Activated CD8-positive, alpha-beta memory T cell treated with anti-CD3 and anti-CD28 coated beads, Interleukin-2, amount 50 U/mL, for 24 hours (primary cell): ENCODE data around the gene CSTB.

Experiments used
- DNase-seq: peaks from one replicate; pipeline ENCODE4 v3.0.0-alpha.2; 2020; ENCODE audit errors: extremely low read depth

The CSTB gene

DNA sequence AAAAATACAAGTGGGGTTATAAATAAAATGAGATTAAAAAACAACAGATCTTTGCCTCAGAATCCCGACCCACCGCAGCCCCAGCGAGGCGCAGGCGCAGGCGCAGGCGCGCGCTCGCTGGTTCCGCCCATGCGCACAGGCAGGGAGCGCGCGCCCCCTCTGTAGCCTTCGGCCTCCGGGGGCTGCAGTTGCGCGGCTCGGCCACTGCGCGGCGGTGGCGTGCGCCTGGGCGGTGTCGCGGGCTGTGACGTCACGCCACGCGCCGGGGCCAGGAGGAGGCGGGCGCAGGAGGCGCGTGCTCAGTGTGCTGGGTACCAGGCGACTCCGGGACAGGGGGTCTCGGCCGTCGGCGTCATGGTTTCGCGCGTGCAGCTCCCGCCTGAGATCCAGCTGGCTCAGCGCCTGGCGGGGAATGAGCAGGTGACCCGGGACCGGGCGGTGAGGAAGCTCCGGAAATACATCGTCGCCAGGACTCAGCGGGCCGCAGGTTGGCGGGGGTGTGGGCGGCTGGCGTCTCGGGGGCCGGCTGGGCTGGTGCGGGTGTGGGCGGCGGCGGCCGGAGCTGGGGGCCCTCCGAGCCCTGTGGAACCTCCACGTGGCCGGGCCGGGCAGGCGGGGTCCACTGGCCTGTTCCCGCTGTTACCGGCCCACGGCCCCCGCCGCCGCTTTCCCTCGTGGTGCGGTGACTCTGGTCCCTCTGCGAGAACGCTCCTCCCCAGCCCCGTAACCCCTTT is 13.3 kb upstream of the CSTB start, which contains the start of gene RRP1:
TSS of gene RRP1 (plus strand) at position 302 of the 734 bp plus-strand sequence. CDS start at position 355, 53 bp downstream.
- DNase-seq = peak; percentile 70

DNA sequence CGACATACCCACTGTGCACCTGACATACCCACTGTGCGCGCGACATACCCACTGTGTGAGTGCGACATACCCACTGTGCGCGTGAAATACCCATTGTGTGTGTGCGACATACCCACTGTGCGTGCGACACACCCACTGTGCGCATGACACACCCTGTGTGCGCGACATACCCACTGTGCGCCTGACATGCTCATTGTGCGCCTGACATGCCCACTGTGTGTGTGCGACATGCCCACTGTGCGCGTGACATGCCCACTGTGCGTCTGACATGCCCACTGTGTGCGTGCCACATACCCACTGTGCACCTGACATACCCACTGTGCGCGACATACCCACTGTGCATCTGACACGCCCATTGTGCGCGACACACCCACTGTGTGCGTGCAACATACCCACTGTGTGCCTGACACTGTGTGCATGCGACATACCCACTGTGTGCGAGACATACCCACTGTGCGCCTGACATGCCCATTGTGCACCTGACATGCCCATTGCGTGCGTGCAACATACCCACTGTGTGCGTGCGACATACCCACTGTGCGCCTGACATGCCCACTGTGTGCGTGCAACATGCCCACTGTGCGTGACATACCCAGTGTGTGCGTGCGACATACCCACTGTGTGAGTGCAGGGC is 10.8 kb upstream of the CSTB start:
- DNase-seq = no peak

DNA sequence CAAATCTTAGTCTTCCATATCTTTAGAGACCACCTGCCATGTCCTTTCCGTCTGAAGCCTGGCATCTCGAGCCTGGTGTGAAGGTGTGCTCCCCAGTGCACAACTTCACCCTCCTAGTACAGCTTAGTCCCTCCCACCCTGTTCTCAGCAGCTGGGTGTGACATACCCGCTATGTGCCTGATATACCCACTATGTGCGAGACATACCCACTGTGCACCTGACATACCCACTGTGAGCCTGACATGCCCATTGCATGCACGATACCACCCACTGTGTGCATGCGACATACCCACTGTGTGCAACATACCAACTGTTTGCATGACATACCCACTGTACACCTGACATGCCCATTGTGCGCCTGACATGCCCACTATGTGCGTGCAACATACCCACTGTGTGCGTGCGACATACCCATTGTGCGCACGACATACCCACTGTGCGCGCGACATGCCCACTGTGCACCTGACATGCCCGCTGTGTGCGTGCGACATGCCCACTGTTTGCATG is 10.2 kb upstream of the CSTB start:
- DNase-seq = no peak

DNA sequence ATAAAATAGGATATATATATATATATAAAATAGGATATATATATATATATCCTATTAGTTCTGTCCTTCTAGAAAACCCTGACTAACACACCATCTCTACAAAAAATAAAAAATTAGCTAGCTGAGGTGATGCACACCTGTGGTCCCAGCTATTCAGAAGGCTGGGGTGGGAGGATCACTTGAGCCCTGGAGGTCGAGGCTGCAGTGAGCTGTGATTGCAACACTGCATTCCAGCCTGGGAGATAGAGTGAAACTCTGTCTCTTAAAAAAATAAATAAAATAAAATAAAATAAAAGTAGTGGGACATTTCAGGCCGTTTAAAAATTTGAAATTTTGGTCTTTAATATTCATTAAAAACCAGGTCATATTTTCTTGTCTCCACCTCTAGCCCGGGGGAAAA is 9.0 kb upstream of the CSTB start:
- DNase-seq = no peak

DNA sequence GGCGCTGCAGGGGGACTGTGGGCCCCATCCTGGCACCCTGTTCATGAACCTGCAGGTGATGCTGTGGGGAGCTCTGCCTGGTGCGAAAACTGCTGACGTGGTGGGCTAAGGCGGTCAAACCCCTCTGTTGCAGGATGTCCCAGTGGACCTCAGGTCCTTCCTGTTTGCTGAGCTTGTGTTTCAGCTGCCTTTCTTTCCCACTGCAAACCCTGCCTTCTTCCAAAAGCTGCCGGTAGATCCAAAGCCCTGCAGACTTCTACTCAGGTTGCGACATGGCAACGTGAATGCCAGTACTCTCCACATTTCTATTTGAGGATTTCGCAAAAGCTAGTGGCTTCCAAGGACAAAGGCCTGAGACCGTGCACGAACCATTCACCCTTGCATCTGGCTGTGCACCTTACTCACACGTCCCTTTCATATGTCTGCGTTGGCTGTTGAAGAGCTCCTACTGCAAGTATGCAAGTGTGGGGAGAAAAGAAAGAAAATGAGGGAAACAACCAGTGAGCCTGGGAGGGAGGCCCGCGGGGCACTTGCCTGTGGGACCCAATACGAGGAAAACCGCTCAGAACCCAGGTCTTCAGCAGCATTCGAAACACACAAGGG is 7.1 kb upstream of the CSTB start:
- no peak for DNase-seq

DNA sequence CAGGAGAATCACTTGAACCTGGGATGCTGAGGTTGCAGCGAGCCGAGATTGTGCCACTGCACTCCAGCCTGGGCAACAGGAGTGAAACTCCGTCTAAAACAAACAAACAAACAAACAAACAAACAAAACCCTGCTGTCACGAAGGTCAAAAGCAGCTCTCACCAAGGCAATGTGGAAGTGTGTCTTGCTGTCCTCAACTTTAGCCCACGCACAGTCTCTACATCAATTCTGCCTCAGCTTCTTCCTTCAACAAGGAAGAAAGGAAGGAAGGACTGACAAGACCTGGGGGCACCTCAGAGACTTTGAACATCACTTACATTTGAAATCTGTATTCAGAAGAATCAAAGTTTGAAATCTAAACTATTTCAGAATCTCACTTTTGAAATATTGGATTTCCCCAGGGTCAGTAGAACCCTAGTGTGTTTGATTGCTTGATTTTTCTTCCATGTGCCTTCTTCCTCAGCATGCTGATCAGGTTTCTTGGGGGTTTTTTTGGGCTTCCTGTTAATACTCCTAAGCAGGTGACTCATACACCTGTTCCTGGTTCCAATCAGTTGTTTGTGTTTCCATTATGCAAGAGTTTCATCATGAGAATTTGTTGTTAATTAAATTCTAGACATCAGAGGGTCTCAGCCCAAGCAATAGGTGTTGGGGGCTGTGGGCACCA is 6.5 kb upstream of the CSTB start:
- no peak for DNase-seq

DNA sequence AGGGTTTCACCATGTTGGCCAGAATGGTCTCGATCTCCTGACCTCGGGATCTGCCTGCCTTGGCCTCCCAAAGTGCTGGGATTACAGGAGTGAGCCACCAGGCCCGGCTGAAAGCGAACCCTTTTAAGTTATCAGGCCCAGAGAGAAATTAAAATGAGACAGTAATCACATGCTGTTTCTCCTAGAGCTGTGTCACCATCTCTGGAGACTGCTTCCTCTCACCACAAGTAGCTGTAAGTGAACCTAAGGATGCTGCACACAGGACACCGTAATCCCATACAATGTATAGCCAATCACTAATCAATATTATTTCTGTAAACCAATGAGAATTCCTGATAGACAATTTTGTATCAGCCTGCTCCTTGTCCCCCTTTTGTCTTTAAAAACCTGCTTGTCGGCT is 5.7 kb upstream of the CSTB start:
- no peak for DNase-seq

DNA sequence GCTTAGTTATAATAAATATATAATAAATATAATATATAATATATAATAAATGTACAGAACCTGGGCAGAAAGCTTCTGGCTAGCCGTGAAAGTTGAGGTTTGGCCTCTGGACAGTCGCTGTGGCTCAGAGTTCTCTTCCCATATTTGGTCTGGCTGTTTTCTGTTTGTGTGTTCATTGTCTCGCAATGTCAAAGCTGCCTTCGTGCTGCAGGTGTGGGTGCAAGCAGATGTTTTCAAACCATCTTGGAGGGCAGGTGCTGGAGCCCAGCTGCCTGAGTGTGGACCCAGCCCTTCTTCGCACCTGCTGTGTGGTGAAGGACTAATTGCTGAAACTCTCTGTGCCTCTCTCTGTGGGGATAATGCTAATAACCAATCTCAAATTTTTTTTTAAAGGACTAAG is 3.6 kb upstream of the CSTB start:
- no peak for DNase-seq

DNA sequence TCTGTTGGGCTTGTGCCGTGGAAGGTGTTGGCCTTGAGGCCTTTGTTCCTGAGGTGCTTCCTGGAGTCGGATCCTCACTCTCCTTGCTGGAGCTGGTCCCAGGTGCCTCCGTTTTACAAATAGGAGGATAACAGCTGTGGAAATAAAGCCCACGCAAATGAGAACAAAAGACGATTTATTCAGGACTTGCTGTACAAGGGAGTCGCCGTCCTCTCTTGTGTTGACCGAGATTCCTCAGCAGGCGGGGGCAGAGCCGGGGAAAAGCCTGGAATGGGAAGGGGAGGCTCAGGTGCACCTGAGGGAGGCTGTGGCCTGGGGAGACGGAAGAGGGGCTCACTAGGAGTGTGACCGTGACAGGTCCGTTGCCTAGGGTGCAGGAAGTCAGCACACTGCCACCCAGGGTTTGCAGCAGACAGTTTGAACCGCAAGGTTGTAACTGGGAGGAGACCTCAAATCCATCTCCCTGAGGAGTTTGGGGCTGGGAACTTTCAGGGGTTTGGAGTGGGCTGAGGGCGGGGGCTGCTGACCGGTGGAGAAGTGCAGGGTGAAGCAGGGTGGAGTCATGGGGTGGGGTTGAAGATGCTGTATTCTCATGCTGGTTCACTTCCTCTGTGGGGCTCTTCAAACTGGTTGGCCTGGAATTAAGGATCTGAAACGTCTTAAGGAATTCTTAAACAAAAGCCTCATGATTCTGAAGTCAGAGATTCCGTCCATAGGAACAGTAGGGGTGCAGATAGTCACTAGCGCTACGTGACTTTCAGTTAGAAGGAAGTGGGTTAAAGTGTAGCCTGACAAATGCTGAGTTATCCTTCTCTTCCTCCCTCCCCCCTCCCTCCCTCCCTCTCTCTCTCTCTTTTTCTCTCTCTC is 2.6 kb upstream of the CSTB start:
- no peak for DNase-seq

DNA sequence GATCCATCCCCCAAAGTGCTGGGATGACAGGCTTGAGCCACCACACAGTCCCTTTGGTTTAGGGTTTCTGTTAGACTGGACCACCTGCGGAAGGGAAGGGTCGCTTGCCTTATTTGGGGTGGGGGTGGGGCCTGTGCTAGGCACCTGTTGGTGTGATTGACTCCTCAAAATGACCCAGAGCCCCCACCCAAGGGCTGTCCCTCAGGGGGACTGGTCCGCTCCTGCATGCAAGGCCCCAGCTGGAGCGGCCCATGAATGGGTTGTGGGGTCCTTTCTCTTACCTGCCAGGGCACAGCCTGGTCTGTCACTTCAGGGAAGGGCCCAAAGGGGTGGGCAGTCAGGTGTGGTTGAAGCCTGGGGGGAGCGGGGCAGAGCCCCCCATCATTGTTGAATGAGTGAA is 1.8 kb upstream of the CSTB start:
- DNase-seq = no peak

DNA sequence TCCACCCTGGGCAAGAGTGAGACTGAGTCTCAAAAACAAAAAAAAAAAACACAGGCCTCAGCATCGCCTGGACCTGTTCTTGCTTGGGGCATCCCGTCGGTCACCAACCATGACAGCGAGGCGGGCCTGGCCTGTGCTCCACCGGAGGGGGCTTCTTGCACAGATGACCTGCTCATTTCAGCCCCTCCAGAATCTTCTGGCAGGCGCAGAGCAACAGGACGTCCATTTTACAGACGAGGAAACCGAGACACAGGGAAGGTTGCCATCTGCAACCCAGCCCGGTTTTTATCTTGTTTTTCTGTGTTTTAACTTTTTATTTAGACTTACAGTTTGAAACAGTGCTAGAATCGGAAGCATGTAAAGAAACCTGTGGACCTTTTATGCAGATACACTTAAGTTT is 918 bp downstream of the CSTB start:
- DNase-seq = no peak

DNA sequence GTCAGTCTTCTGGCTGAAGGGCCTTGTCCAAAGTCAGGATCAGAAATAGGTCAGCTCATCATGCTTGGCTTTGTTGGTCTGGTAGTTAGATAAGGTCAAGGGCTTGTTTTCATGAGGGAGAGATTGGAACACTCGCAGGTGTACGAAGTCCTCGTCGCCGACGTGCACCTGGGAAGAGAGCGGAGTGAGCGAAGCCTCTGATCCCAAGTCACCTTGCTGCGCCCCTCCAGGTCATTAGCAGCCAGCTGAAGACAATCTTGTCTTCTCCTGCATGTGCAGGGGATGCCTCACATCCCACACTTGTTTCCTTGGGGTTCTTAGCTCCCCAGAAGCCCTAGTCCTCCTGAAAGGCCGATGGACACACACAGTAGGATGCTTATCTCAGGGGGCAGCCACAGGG is 1.9 kb downstream of the CSTB start:
- no peak for DNase-seq

DNA sequence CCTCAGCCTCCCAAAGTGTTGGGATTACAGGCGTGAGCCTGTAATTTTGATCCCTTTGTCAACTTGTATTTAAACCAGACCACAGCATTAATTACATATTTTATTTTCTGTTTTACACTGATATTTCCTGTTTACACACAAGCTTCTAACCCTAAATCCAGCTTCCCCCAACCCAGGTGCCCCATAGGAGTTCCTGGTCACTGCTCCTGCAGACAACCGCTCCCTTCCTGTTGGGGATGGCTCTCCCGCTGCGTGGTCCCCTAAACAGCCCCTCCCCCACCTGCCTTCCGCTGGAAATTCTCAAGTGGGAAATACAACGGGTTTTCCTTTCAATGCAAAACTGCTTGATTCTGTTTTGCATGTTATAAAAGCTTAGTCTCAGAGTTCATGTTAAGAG is 3.7 kb downstream of the CSTB start:
- no peak for DNase-seq

DNA sequence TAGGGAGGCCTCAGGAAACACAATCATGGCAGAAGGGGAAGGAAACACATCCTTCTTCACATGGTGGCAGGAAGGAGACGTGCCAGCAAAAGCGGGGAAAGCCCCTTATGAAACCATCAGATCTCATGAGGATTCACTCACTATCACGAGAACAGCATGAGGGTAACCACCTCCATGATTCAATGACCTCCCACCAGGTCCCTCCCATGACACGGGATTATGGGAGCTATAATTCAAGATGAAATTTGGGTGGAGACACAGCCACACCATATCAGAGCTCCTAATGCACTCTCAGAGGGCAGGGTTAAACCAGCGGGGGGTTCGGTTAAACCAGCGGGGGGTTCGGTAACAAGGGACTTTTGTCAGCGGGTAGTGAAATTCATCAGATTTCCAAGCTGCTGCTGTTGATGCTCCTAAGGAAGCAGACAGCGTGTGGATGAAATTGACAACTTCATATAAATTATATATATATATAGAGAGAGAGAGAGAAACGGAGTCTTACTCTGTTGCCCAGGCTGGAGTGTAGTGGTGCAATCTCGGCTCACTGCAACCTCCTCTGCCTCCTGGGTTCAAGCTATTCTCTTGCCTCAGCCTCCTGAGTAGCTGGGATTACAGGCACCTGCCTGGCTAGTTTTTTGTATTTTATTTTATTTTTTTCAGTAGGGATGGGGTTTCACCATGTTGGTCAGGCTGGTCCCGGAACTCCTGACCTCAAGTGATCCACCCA is 4.2 kb downstream of the CSTB start:
- DNase-seq = no peak

DNA sequence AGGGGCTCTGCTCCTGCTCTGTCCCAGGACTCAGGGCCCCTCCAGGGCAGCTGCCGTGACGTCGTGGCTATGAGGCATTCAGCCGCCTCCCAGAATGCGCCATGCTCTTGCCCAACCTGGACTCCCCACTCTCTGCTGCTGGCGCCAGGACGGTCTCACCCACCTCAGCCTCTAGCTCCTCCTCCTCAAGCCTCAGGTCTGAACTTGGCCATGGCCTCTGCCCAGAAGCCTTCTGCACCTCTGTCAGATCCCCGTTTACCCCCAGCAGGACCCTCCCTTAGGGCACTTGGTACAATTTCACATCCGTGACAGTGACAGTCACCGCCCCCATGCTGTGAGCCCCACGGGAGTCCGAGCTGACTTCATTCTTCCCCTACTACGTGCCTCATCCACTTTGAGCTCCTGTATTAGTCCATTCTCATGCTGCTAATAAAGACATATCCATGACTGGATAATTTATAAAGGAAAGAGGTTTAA is 4.9 kb downstream of the CSTB start:
- DNase-seq = no peak

DNA sequence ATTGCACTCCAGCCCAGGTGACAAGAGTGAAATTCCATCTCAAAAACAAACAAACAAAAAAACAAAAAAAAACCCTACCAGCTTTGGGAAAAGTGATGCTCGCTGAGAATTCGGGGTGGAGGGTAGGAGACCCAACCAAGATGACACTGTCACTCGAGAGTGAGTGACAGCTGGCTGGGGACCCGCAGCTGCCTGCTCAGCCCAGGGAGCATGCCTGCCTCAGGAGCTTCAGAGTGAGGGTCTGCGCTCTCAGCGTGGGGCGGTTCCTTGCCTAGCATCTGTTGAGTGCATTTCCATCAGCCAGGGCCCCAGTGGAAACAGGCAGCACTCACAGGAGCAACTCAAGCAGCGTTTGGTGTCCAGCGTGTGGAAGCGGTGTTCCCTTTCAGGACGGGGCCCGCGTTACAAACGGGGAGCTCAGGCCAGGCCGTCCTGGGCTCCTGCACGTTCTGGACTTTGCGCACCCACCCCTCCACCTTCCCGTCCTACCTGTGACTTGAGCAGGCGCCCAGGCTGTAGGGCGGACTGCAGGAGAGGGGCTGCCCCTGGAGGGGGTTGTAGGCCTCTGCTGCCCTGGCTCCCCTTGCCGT is 5.9 kb downstream of the CSTB start:
- DNase-seq = no peak

DNA sequence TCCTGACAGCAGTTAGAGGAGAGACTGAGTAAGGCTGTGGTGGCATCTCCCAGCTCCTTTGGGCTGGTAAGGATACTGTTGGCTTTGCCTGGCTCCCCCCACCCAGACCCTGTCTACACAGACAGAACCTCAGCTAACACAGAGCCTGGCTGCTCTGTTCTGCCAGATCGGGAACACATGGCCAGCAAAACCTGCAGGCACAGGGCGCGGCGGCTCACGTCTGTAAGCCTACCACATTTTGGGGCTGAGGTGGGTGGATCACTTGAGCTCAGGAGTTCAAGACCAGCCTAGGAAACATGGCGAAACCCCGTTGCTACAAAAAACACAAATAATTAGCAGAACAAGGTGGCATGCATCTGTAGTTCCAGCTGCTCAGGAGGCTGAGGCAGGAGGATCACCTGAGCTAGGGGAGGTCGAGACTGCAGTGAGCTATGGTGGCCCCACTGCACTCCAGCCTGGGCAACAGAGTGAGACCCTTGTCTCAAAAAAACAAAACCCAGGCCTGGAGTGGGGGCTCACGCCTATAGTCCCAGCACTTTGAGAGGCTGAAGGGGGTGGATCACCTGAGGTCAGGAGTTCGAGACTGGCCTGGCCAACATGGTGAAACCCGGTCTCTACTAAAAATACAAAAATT is 6.7 kb downstream of the CSTB start:
- no peak for DNase-seq

DNA sequence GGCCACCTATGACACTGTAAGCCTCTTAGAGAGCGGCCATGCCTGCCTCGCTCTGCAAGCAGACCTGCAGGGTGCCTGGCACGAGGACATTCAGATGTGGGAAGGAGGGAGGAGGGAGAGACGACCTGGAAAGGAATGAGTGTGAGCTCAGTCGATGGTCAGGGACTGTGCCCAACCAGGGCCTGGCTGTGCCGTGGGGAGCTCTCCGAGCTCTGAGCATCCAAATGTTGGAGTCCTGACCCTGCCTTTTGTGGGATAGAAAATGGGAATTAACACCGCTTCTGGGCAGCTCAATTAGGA is 7.3 kb downstream of the CSTB start:
- DNase-seq = no peak

DNA sequence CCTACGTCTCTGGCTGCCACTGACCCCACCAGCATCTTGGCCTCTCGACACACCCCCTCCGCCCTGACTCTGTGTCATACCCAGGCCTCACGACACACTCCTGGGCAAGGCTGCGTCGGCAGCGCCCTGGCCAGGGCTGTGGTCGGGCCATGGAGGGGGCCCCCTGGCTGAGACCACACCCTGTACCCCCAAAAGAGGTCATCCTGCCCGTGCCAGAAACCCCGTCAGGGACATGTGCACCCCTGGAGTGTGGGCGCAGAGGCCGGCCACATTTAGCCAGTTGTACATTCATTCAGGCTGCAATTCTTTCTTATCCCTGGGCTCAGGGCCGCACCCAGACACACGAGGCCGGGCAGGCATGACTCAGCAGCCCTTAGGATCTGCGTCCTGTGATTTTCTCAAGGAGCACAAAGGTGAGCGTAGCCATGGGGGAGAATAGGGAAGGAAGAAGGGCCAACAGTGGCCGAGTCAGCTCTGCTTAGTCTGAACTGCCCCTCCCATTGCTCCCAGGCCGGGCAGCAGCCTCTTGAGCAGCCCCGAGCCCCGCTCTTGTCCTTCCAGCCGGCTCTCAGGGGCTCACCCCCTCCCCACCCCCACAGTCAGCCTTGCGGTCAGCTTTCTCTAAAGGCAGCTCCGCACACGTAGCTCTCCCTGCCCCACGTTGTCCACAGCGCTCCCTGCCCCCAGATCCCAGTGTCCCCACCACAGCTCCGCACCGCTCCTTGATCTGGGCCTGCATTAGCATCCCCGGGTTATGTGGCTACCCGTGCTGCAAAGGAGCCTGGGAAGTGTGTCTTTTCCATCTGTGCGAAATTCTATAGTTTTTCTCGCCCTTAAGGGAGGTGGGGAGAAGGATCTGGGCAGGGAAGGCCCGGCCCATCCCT is 7.9 kb downstream of the CSTB start:
- no peak for DNase-seq
